Endometrial microvascular endothelial cells (primary cell): ENCODE measurements around the gene SCAPER. TPM values are rescaled to one million over a fixed set of nuclear protein-coding genes. Genes with fewer than 3 reads are reported as not detected.
"Not testable (repeated sequence)": the region's sequence is repeated elsewhere in the genome, so short reads cannot be mapped to it uniquely, and the experiment has no call there.

Experiments
- in situ Hi-C: cut with HindIII; loops from 2 replicates; pipeline ENCODE4 v1.10.0; 2017; ENCODE audit warnings: low sequenced_read_pairs, low pct_unique_long_range_greater_than_20kb; ENCODE audit errors: inconsistent ontology term
- total RNA-seq: library from RNA; depleted of rRNA; stranded (reverse); fragments of >200 nt; gene quantifications from one replicate; pipeline ENCODE4 v1.2.3, GENCODE V29; 2015; ENCODE audit errors: inconsistent ontology term

SCAPER gene
- total RNA-seq, 1 donor from 2014 or later, result 9.0 TPM

DNA sequence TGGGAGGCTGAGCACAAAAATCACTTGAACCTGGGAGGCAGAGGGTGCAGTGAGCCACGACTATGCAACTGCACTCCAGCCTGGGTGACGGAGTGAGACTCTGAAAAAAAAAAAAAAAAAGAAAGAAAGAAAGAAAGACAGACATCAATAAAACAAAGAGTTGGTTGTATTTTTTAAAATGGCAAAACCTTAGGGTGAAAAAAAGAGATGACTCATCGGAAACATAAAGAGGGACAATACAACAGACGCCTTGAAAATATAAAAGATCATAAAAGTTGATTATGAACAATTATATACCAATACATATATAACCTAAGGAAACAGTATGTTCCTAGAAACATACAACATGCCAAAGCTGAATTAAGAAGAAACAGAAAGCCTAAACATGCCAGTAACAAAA is 92.8 kb downstream of the SCAPER start:
- in situ Hi-C loops, result no loop called here

DNA sequence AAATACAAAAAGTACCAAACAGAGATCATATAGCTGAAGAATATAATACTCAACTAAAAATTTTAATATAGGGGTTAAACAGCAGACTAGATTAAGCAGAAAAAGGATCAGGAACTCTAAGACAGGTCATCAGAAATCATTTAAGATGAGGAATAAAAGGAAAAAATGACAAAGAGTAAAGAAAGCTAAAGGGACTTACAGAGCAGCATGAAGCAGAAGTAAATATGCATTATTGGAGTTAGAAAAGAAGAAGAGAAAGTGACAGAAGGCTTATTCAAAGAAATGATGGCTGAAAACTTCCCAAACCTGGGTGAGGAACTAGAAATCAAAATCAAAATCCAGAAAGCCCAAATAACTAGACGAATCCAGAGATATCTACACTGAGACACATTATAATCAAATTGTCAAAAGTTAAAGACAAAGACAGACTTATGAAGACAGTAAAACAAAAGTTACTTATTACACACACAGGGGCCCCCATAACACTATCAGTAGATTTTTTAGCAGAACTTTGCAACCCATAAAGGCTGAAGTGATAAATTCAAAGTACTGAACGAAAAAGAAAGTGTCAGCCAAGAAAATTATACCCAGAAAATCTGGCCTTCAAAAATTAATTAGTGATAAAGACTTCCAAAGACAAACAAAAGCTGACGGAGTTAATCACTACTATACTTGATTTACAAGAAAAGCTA is 95.6 kb downstream of the SCAPER start:
- in situ Hi-C loops, result no loop called here

DNA sequence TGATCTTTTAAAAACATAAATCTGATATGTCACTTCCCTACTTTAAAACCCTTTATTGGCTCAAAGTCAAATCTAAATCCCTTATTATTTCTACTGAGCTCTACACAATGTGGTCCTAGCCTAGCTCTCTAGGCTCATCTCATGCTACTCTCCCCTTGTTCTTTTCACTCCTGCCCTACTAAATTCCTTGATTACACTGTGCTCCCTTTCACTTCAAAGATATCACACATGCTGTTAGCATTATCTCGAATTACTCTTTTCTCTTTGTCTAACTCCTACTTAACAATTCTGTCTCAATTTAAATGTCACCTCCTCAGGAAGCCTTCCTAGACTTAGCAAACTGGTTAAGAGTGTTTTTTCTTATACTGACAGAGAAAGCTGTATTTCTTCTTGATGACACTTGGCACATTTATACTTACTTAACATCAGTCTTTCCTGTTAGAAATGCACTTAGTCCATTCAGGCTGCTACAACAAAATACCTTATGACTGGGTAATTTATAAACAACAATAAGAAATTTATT is 102.0 kb downstream of the SCAPER start:
- in situ Hi-C loops, result no loop called here

DNA sequence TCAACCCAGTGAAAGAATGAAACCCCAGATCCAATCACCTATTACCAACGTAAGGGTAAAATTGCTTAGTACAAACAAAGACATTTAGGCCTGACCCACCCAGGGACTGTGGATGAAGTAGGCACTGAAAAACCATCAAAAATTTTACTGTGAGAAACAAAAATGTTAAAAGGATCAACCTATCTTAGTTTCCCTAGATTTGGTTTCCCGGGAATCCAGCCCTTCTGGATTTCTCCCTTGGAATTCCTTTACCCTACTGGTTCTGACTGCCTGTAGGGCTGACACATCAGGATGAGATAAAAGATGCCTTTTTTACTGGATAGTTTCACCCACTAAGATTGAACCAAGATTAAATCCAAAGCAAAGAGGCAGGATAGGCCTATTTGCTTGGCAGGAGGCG is 102.7 kb downstream of the SCAPER start:
- in situ Hi-C loops, result no loop called here

DNA sequence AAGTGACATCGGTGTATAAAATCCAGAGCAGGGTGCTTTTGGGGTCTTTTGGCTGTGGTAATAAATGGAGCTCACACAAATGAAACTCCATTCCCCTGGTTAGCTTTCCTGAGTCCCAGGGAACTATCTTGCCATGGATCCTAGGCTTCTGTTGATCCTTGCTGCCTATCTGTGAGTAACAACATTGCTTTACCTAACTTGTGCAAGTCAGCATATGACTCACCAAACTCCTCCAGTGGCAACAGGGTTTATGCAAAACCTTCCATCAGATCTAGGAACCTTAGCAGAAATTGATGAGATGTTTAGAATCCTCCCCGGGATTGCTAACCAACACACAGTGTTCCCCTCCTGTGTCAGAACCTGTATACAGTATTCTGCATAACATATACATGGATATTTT is 105.4 kb downstream of the SCAPER start:
- in situ Hi-C loops, result no loop called here

DNA sequence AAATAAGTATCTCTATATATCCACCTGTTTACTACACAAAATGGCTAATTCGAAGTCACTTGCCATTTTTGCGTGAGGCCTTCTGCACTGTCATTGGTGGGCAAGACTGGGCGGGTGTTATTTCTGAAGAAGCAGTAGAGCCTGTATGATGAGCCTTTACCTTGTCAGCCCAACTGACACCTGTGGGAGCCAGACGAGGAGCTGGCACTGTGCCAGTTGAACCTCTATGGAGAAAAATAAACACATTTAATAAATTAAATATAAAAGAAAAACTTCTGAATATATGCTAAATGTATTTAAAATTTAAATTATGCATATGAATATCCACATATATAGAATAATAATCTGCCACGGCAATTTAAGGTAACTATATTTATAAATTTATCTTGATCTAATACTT is 109.9 kb downstream of the SCAPER start:
- in situ Hi-C loops, result no loop called here

DNA sequence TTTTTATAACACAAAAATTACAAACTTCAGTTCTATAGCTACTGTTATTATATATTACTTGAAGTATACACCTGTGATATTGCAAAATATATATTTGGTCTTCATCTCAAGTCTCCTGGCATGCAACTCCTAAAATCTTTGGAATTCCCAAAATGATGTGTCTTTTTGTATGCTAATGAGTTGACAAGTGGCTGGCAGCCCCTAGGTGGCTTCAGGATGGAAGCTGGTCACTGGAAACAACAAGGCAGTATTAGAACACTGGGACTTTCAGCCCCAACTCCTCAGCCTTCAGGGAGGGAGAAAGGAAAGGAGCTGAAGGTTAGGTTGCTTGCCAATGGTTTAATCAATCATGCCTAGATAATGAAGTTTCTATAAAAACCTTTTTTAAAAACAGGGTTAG is 112.0 kb downstream of the SCAPER start:
- in situ Hi-C loops, result no loop called here

DNA sequence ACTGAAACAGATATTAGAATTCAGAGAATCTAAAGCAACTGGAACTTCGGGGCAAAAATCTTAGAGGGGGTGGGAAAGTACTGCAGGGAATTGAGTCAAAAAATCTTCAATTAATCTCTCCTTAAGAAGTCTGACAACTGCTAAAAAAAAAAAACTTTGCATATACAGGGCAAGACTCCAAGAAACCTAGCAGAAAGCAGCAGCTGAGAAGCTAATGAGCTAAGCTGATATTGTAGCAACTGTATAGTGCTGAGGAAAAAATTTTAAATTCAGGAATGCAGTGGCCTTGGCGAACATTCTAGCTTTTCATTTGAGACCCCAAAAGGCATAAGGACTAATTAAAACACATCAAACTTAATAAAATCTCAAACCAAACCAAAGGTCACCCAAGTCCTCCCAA is 113.6 kb downstream of the SCAPER start:
- in situ Hi-C loops, result no loop called here

DNA sequence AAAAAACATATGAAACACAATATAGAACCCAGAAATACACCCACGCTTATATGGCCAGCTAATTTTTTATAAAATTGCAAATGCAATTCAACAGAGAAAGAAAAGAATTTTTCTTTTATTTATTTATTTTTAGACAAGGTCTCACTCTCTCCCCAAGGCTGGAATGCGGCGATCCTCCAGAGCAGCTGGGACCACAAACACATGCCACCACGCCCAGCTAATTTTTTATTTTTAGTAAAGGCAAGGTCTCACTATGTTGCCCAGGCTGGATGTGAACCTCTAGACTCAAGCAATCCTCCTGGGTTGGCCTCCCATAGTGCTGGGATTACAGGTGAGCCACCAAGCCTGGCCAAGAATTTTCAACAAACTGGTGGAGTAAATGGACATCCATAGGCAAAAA is 117.9 kb downstream of the SCAPER start:
- in situ Hi-C loops, result no loop called here

DNA sequence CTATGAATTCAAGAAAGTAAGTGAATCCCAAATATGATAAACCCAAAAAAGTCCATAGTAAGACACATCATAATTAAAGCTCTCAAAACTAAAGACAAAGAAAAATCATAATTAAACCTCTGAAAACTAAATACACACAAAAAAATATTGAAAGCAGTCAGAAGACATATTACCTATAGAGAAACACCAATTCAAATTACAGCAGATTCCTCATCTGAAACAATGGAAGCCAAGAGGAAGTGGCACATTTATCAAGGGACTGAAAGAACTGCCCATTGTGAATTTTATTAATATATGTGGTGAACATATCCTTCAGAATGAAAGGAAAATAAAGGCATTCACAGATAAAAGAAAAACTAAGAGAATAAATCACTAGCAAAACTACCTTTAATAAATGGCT is 128.2 kb downstream of the SCAPER start:
- in situ Hi-C loops, result no loop called here

DNA sequence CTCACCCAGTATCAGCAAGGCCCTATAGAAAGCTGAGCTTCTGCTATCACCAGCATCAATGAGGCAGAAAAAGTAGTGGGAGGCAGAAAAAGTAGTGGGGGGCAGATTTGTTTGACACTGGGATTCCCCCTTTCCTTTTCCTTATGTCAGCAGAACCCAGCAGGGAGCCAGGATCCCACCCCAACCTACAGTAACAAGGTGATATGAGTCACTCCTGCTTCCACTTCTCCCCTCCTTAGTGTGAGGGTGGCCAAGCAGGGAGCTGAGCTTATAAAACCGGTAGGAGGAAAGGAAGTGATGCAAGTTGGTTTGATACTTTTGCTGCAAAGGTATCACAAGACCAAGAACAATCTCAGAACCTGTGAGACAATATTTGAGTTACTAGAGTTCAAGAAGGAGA is 128.7 kb downstream of the SCAPER start:
- in situ Hi-C loops, result no loop called here

DNA sequence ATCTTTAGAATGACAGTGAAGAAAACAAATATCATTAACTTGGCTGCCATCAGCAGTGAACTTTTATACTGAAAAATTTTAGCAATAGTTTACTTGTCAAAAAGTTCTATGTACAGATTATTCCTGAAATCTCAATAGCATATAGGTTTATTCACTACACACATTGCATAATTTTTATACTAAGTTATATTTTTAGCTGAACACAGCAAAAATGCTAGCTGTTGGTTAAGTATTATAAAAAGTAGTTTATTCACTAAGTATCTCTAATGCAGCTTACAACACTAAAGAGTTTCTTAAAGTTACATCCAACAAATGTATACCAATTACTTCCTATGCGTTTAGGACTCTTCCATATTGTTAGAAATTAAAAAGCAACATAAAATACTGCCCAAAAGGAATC is 131.9 kb downstream of the SCAPER start:
- in situ Hi-C loops, result no loop called here

DNA sequence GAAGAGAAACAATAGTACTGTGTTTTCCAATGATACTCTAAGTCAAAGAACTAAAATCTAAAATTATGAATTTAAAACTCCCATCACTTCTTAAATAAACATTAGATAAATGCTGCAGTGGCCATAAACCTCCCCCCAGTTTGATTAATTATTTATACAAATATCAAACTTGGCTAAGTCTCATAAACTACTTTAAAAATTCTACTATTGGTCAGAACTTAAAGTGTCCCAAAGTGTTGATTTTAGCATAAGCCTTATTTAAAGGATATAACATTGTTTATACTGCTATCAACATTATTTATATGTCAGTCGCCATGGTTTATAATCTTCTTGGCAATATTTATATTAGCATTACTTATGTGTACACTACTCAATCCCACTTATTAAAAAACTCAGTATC is 132.4 kb downstream of the SCAPER start:
- in situ Hi-C loops, result no loop called here

DNA sequence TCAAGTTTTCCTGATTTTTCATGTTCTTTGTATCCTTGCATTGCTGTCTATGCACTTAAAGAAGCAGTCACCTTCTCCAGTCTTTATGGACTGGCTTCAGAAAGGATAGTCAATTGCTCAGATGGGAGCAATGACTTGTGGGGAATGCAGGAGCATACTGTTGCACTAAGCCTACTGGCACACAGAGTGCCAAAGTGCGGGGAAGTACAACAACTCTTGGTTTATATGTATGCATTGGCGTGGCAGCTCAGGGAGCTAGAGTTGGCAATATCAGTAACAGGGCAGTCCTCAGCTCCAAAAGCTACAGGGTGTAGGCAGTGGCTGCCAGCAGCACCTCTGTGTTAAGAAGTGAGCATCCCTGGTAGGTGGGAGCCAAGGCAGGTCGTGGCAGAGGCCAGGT is 141.1 kb downstream of the SCAPER start:
- in situ Hi-C loops, result no loop called here

DNA sequence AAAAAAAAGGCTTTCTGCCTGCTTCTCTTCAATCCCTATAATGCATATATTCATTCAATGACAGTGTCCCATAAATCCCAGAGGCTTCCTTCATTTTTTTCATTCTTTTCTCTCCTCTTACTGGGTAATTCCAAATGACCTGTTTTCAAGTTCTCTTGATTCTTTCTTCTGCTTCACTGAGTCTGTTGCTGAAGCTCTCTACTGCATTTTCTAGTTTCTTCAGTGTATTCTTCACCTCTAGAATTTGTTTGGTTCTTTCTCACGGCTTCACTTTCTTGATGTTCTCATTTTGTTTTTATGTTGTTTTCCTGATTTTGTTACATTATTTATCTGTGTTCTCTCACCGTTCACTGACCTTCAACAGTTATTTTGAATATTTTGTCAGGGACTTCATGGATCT is 141.6 kb downstream of the SCAPER start:
- in situ Hi-C loops, result no loop called here

DNA sequence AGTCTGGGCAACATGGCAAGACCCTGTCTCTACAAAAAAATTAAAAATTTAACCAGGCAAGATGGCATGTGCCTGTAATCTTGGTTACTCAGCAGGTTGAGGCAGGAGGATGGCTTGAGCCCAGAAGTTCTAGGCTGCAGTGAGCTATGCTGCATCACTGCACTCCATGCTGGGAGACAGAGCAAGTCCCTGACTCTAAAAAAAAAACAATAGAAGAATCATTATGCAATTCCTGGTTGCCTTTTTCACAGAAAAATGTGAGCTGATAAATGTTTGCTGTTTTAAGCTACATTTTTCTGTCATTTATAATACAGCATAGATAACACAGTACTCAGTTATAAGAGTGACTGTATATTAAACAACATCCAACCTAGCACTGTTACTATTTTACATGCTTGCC is 148.8 kb downstream of the SCAPER start:
- in situ Hi-C loops, result no loop called here

DNA sequence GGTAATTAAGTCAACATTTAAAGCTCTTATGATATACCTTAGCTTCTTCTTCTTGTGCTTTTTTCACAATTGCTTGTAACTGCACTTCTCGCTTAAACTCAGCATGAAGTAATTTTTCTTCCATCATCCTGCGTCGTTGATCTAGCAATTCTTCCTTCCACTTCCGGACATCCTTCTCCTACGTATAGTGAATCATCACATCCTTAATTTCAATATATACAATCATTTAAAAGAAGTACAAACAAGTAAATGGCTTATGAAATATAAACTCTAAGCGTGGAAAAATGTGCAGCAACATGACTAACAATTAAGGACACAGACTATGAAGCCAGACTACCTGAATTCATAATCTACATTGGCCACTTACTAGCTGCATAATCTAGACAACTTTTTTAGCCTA is 151.4 kb downstream of the SCAPER start:
- in situ Hi-C loops, result no loop called here

DNA sequence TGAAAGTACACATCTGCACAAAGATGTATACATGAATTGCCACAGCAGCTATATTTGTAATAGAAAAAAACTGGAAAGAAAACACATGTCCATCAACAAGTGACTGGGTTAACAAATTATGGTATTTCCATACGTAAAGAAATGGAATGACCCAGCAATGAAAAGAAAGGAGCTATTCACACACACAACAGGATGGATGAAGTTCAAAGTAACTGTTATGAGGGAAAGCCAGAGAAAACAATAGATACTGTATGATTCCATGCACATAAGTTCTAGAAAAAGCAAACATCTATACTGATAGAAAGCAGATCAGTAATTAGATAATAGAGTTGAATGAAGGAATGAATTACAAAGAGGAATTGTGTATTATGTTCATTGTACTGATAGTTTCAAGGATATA is 152.0 kb downstream of the SCAPER start:
- in situ Hi-C loops, result no loop called here

DNA sequence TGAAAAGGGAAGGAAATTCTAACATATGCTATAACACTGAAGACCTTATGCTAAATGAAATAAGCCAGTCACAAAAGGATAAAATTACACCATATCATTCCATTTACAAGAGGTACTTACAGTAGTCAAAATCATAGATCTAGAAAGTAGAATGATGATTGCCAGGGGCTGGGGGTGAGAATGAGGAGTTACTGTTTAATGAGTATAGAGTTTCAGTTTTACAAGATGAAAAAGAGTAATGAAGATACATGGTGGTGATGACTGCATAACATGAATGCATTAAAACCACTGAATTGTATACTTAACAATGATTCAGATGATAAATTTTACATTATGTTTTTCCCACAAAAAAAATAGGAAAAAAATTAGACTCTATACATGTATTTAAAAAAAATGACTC is 152.6 kb downstream of the SCAPER start:
- in situ Hi-C loops, result no loop called here

DNA sequence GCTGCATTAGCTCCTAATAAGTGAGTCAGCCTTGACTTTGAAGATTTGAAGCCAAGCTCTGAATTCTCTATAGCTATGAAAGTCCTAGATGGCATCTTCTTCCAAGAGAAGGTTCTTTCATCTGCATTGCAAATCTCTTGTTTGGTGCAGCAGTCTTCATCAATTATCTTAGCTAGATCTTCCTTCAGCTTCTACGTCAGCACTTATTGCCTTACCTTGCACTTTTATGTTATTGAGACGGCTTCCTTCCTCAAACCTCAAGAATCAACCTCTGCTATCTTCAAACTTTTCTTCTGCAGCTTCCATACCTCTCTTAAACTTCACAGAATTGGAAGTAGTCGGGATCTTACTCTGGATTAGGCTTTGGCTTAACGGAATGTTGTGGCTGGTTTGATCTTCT is 167.6 kb downstream of the SCAPER start:
- in situ Hi-C loops, result no loop called here

DNA sequence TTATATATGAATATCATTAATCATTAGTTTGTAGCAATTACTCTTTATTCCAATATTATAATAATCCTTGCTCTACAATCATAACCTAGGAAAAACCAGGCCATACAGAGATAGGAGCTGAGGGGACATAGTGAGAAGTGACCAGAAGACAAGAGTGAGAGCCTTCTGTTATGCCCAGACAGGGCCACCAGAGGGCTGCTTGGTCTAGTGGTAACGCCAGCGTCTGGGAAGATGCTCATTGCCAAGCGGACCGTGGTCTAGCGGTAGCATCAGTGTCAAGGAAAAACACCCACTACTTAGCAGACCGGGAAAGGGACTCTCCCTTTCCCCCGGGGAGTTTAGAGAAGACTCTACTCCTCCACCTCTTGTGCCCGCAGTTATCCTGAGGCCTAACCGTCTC is 172.8 kb downstream of the SCAPER start:
- in situ Hi-C loops, result not testable (repeated sequence)
